Mucosa of descending colon (tissue), 3 donors: Measurements from ENCODE around the gene C1QTNF8. TPM values are rescaled to one million over a fixed set of nuclear protein-coding genes. Genes with fewer than 3 reads are reported as not detected.

Source experiments
- ATAC-seq: fragments of 200-7000 bp; cut with Tn5 transposase; one replicate; pipeline ENCODE4 v1.9.1; 2020; ENCODE audit warnings: mild to moderate bottlenecking, moderate library complexity
- DNase-seq, 3 donors: peaks; one replicate each; pipeline ENCODE4 v3.0.0-alpha.2; 2020
- H3K36me3 ChIP-seq: fragments of 200-600 bp; one replicate; pipeline ENCODE4 v1.8.0; 2021; ENCODE audit warnings: low read depth, mild to moderate bottlenecking
- H3K4me1 ChIP-seq: fragments of 200-600 bp; one replicate; pipeline ENCODE4 v1.8.0; 2021; ENCODE audit warnings: low read depth, mild to moderate bottlenecking
- H3K4me3 ChIP-seq: fragments of 200-600 bp; one replicate; pipeline ENCODE4 v1.8.0; 2021; ENCODE audit warnings: mild to moderate bottlenecking
- H3K9me3 ChIP-seq: fragments of 200-600 bp; one replicate; pipeline ENCODE4 v1.8.0; 2021; ENCODE audit warnings: mild to moderate bottlenecking
- CTCF ChIP-seq: fragments of 200-600 bp; IDR thresholded peaks from one replicate; pipeline ENCODE4 v1.8.0; 2022; ENCODE audit warnings: antibody characterized with exemption, mild to moderate bottlenecking
- intact Hi-C, 2 donors: fragments of 100-400 bp; cut with DNase I in 1 of 2; cut with micrococcal nuclease in 1 of 2; formaldehyde crosslinking; loops; one replicate each; pipeline versions ENCODE4 v1.11.0 to v1.11.1; 2022; cut with DNase I, micrococcal nuclease
- total RNA-seq, 3 donors: library from RNA; stranded (reverse); fragmentation: NEBNext Ultra II Directional in 2 of 3; extraction: Animal tissue kit (Norgen Biotek cat#: 25700) in 2 of 3; gene quantifications; one replicate each; pipeline versions ENCODE4 v1.2.1 to v1.2.4, GENCODE V29; 2021 to 2023
- donor health status: DM: no; HTN: no; CAD: no; lungs with moderate emphysema.
- donor health status: DM: no; HTN: no; CAD: no.
- donor health status: DM: no; HTN: yes; CAD: no.

C1QTNF8 gene
- total RNA-seq, 3 donors from 2014 or later, result not detected

GRCh38 chr16:1073566-1074378, 22.3 kb downstream of the C1QTNF8 start:
- Histone ChIP-seq H3K9me3 (no peaks in the 10 kb centered on the region), H3K36me3 (no peaks in the 10 kb centered on the region), H3K4me3 (no peak overlapping the region), H3K4me1 (peaks cover 7% of the 10 kb centered on the region)
- intact Hi-C loops, result no loop called here
- peak; percentile 9 for TF ChIP-seq CTCF
- DNase-seq (no peak), ATAC-seq (no peak)

GRCh38 chr16:1073262-1073558, 22.8 kb downstream of the C1QTNF8 start:
- Histone ChIP-seq H3K4me1 (peaks cover 2% of the 10 kb centered on the region), H3K4me3 (no peak overlapping the region), H3K36me3 (no peaks in the 10 kb centered on the region), H3K9me3 (no peaks in the 10 kb centered on the region)
- intact Hi-C loops, result no loop called here
- TF ChIP-seq CTCF, result no peak
- DNase-seq, result no peak
- ATAC-seq, result no peak

- no peak for ATAC-seq
These were observed 23.4 kb downstream of the C1QTNF8 start, which contains the start of gene SSTR5 for GRCh38 chr16:1072526-1073261. TSS of gene SSTR5 (plus strand) at chr16:1072747. CDS start at chr16:1078869, 6,122 bp downstream.

GRCh38 chr16:1071561-1072225, 24.4 kb downstream of the C1QTNF8 start:
- DNase-seq (no peak), ATAC-seq (no peak)
- H3K36me3 ChIP-seq, result no peaks in the 10 kb centered on the region
- intact Hi-C loops, result no loop called here
- H3K9me3 ChIP-seq, result no peaks in the 10 kb centered on the region
- no peak overlapping the region for H3K4me3 ChIP-seq
- no peak for TF ChIP-seq CTCF
- no peaks in the 10 kb centered on the region for H3K4me1 ChIP-seq

More at GRCh38 chr16:1072526-1073261, 23.4 kb downstream of the C1QTNF8 start, which contains the start of gene SSTR5:
- Histone ChIP-seq H3K4me1 (no peaks in the 10 kb centered on the region), H3K4me3 (no peak within 1 kb of the TSS), H3K9me3 (no peaks in the 10 kb centered on the region), H3K36me3 (no peaks in the 10 kb centered on the region)
- TF ChIP-seq CTCF, result no peak
- DNase-seq, result no peak
- intact Hi-C loops, result no loop called here

GRCh38 chr16:1070864-1071408, 25.1 kb downstream of the C1QTNF8 start:
- TF ChIP-seq CTCF, result no peak
- no peak for ATAC-seq
- Histone ChIP-seq H3K4me3 (no peak overlapping the region), H3K4me1 (no peaks in the 10 kb centered on the region), H3K9me3 (no peaks in the 10 kb centered on the region), H3K36me3 (no peaks in the 10 kb centered on the region)
- no peak for DNase-seq
- intact Hi-C loops, result no loop called here
